ENCODE measurements around the gene TMCC1.

Gene TMCC1

GRCh38 chr3:129608936-129609590 is 284.4 kb downstream of the TMCC1 start:
- DNase-seq (ENCODE audit: extremely low read depth, low read depth) = no peak
- no peak overlapping the region for H3K4me3 ChIP-seq (replicated peaks; ENCODE audit: low read depth, low read length)
- TF ChIP-seq CTCF (IDR thresholded peaks at IDR 0.05; ENCODE audit: low read depth, low read length, missing control alignments) = no peak

- peak; percentile 39 for TF ChIP-seq CTCF (IDR thresholded peaks at IDR 0.05; ENCODE audit: low read depth, low read length, missing control alignments)
- DNase-seq (ENCODE audit: extremely low read depth, low read depth) = no peak
- no peak overlapping the region for H3K4me3 ChIP-seq (replicated peaks; ENCODE audit: low read depth, low read length)
Measured at GRCh38 chr3:129608087-129608935, 285.2 kb downstream of the TMCC1 start.

- no peak for DNase-seq (ENCODE audit: extremely low read depth, low read depth)
- TF ChIP-seq CTCF (IDR thresholded peaks at IDR 0.05; ENCODE audit: low read depth, low read length, missing control alignments) = no peak
- peak overlapping the region; percentile 38 for H3K4me3 ChIP-seq (replicated peaks; ENCODE audit: low read depth, low read length)
Measured at GRCh38 chr3:129607391-129608068, 286.0 kb downstream of the TMCC1 start.

- H3K4me3 ChIP-seq (replicated peaks; ENCODE audit: low read depth, low read length) = peak within 1 kb of the TSS; percentile 62
- DNase-seq (ENCODE audit: extremely low read depth, low read depth) = no peak
- no peak for TF ChIP-seq CTCF (IDR thresholded peaks at IDR 0.05; ENCODE audit: low read depth, low read length, missing control alignments)
Measured at GRCh38 chr3:129606636-129607390, 286.7 kb downstream of the TMCC1 start, which contains the start of gene PLXND1. Gene PLXND1 (minus strand): TSS chr3:129606676. CDS start chr3:129606639, 37 bp downstream.

- no peak for DNase-seq (ENCODE audit: extremely low read depth, low read depth)
- no peak for TF ChIP-seq CTCF (IDR thresholded peaks at IDR 0.05; ENCODE audit: low read depth, low read length, missing control alignments)
- peak overlapping the region; percentile 62 for H3K4me3 ChIP-seq (replicated peaks; ENCODE audit: low read depth, low read length)
Measured at GRCh38 chr3:129605922-129606635, 287.4 kb downstream of the TMCC1 start.
